Sigmoid colon (tissue), 7 donors: ENCODE measurements around the gene NOX4. TPM values are rescaled to one million over a fixed set of nuclear protein-coding genes. Genes with fewer than 3 reads are reported as not detected.
"Not testable (repeated sequence)": the region's sequence is repeated elsewhere in the genome, so short reads cannot be mapped to it uniquely, and the experiment has no call there.

ENCODE experiments used
- DNase-seq: peaks from one replicate; pipeline ENCODE4 v3.0.0-alpha.2; 2019
- H3K27ac ChIP-seq, 4 donors: fragments of 200-600 bp; sonication (generic); one replicate each; pipeline ENCODE4 v1.5.1; 2016 to 2019; ENCODE audit warnings: mild to moderate bottlenecking in 1 of 4
- H3K27me3 ChIP-seq, 3 donors: fragments of 200-600 bp; sonication (generic); one replicate each; pipeline ENCODE4 v1.5.1; 2019; ENCODE audit warnings: mild to moderate bottlenecking in 1 of 3
- H3K36me3 ChIP-seq, 4 donors: fragments of 200-600 bp; sonication (generic); one replicate each; pipeline ENCODE4 v1.5.1; 2016 to 2019
- H3K4me1 ChIP-seq, 4 donors: fragments of 200-600 bp; sonication (generic); one replicate each; pipeline ENCODE4 v1.5.1; 2017 to 2019
- H3K4me3 ChIP-seq, 4 donors: fragments of 200-600 bp; sonication (generic); one replicate each; pipeline ENCODE4 v1.5.1; 2017 to 2019; ENCODE audit warnings: mild to moderate bottlenecking in 2 of 4, moderate library complexity in 1 of 4
- H3K9me3 ChIP-seq, 4 donors: fragments of 200-600 bp in 3 of 4; sonication (generic) in 3 of 4; one replicate each; pipeline versions ENCODE4 v1.5.1 to v1.6.1; 2013 to 2019
- EP300 ChIP-seq, 4 donors: sonication (generic); formaldehyde crosslinking; IDR thresholded peaks; one replicate each; pipeline ENCODE4 v1.6.1; 2017; ENCODE audit warnings: antibody characterized with exemption in 4 of 4
- POLR2A ChIP-seq, 2 donors: fragments of 450-650 bp; IDR thresholded peaks; one replicate each; pipeline ENCODE4 v1.6.1; 2016; ENCODE audit warnings: antibody characterized with exemption in 2 of 2, mild to moderate bottlenecking in 2 of 2, moderate library complexity in 2 of 2
- POLR2AphosphoS5 ChIP-seq, 4 donors: sonication (generic); formaldehyde crosslinking; IDR thresholded peaks; one replicate each; pipeline ENCODE4 v1.6.1; 2017; ENCODE audit warnings: antibody characterized with exemption in 4 of 4
- WGBS, 2 donors: extraction: QIAGEN DNeasy Blood & Tissue Kit; methylation state at CpG; one replicate each; pipeline ENCODE4 v1.1.7; 2013; 5-methylcytosine and 5-hydroxymethylcytosine counted together
- intact Hi-C: fragments of 100-400 bp; cut with DNase I; formaldehyde crosslinking; loops from one replicate; pipeline ENCODE4 v1.15.1; 2023
- polyA plus RNA-seq, 3 donors: library from polyadenylated mRNA; stranded (reverse); fragments of 200-250 nt; gene quantifications; one replicate each; pipeline ENCODE4 v1.2.3, GENCODE V29; 2013
- total RNA-seq, 4 donors: library from RNA; depleted of rRNA; stranded (reverse); fragments of >200 nt; gene quantifications; one replicate each; pipeline ENCODE4 v1.1.0, GENCODE V29; 2016
- TF ChIP-seq, protein P1 (sequence below), 4 experiments: fragments of 450-650 bp in 3 of 4; fragments of 200-600 bp in 1 of 4; IDR thresholded peaks; one replicate each; pipeline ENCODE4 v1.5.1; 2016 to 2019; ENCODE audit warnings: antibody characterized with exemption in 4 of 4, mild to moderate bottlenecking in 3 of 4, moderate library complexity in 2 of 4
- donor health status: healthy with polysubstance abuse.
- donor health status: Bipolar disorder and iron deficiency.
- donor health status: healthy.

NOX4 gene
- total and polyA plus RNA-seq, 7 donors: under 0.01 to 36.3 (median 10.9) TPM; not detected in 1

GRCh38 chr11:89293965-89294679 is 197.1 kb downstream of the NOX4 start:
- 39 to 83% methylated on average over 18 of the region's 18 CpGs for WGBS, 2 donors
- intact Hi-C loops: no loop called here

GRCh38 chr11:89288004-89288403 is 203.2 kb downstream of the NOX4 start:
- 94 to 96% methylated on average over 3 of the region's 3 CpGs for WGBS, 2 donors
- H3K9me3 ChIP-seq, DNase-seq, H3K36me3 ChIP-seq, H3K4me3 ChIP-seq, H3K27ac ChIP-seq, intact Hi-C loops, H3K4me1 ChIP-seq, H3K27me3 ChIP-seq: not testable (repeated sequence)

More at GRCh38 chr11:89293965-89294679, 197.1 kb downstream of the NOX4 start:
- Histone ChIP-seq H3K4me3 (no peak overlapping the region), H3K27me3 (no peaks in the 10 kb centered on the region), H3K4me1 (no peaks in the 10 kb centered on the region), H3K27ac (no peak overlapping the region), H3K9me3 (no peaks in the 10 kb centered on the region), H3K36me3 (no peaks in the 10 kb centered on the region)
- peak; percentile 53 for DNase-seq
- TF ChIP-seq POLR2A (IDR thresholded peaks at IDR 0.05): no peak
- TF ChIP-seq POLR2AphosphoS5 (IDR thresholded peaks at IDR 0.05): no peak
- TF ChIP-seq EP300 (IDR thresholded peaks at IDR 0.05): no peak
- TF ChIP-seq, protein P1, sequence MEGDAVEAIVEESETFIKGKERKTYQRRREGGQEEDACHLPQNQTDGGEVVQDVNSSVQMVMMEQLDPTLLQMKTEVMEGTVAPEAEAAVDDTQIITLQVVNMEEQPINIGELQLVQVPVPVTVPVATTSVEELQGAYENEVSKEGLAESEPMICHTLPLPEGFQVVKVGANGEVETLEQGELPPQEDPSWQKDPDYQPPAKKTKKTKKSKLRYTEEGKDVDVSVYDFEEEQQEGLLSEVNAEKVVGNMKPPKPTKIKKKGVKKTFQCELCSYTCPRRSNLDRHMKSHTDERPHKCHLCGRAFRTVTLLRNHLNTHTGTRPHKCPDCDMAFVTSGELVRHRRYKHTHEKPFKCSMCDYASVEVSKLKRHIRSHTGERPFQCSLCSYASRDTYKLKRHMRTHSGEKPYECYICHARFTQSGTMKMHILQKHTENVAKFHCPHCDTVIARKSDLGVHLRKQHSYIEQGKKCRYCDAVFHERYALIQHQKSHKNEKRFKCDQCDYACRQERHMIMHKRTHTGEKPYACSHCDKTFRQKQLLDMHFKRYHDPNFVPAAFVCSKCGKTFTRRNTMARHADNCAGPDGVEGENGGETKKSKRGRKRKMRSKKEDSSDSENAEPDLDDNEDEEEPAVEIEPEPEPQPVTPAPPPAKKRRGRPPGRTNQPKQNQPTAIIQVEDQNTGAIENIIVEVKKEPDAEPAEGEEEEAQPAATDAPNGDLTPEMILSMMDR (IDR thresholded peaks at IDR 0.05): no peak

DNA sequence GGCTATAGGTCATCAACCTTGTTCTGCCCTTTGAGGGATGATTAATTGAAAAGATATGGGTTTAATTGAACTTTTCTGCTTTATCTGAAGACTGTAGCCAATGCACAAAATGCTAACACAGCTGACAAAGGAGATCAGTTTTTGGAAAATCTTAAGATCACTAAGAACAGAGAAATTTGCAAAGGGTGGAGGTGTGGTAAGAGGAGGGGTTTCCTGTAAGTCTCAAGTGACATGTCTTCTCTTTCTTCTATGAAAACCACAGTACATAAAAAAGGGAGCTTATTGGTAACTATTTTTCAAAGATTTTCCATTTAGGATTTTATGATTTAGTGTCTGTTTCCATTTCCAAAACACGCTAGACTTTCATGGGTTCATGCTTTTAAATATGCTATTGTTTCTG is 204.6 kb downstream of the NOX4 start:
- DNase-seq, H3K4me3 ChIP-seq, H3K27ac ChIP-seq, H3K27me3 ChIP-seq, H3K4me1 ChIP-seq, H3K36me3 ChIP-seq, intact Hi-C loops, H3K9me3 ChIP-seq: not testable (repeated sequence)
- 83 to 85% methylated on average over 1 of the region's 1 CpG for WGBS, 2 donors

GRCh38 chr11:89281032-89281677 is 210.0 kb downstream of the NOX4 start:
- H3K9me3 ChIP-seq, intact Hi-C loops, H3K4me1 ChIP-seq, H3K27ac ChIP-seq, DNase-seq, H3K36me3 ChIP-seq, H3K4me3 ChIP-seq, H3K27me3 ChIP-seq: not testable (repeated sequence)
- WGBS, 2 donors: 78 to 82% methylated on average over 3 of the region's 3 CpGs

GRCh38 chr11:89279176-89279575 is 212.0 kb downstream of the NOX4 start:
- no peak for DNase-seq
- WGBS, 2 donors: 13 to 64% methylated on average over 1 of the region's 1 CpG
- H3K4me3 ChIP-seq: no peak overlapping the region
- H3K27ac ChIP-seq: no peak overlapping the region
- TF ChIP-seq EP300 (IDR thresholded peaks at IDR 0.05) (no peak), POLR2AphosphoS5 (IDR thresholded peaks at IDR 0.05) (no peak), POLR2A (IDR thresholded peaks at IDR 0.05) (no peak)
- TF ChIP-seq, protein P1 (IDR thresholded peaks at IDR 0.05): no peak
- intact Hi-C loops: no loop called here
- no peaks in the 10 kb centered on the region for H3K36me3 ChIP-seq
- no peaks in the 10 kb centered on the region for H3K4me1 ChIP-seq
- no peaks in the 10 kb centered on the region for H3K27me3 ChIP-seq
- H3K9me3 ChIP-seq: no peaks in the 10 kb centered on the region

DNA sequence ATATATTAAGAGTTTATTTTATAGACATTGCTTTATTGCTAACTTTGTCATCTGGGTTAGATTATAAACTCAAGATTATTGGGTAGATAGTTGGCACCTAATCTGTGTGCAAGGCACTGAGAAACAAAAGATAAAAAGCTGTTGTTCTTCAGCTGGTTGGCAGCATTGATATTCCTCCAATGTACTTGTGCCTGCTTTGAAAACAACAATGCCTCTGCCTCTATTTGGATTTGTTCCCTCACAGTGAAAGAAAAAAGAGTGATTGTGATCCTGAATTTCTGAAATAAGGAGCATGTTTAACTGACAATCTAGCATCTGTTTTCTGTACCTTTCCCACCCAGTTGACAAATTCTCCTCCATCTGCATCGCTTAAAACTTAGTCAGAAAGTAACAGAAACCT is 215.2 kb downstream of the NOX4 start:
- TF ChIP-seq POLR2A (IDR thresholded peaks at IDR 0.05) (no peak), EP300 (IDR thresholded peaks at IDR 0.05) (no peak), POLR2AphosphoS5 (IDR thresholded peaks at IDR 0.05) (no peak)
- TF ChIP-seq, protein P1 (IDR thresholded peaks at IDR 0.05): no peak
- H3K4me3 ChIP-seq: no peak overlapping the region
- no peaks in the 10 kb centered on the region for H3K36me3 ChIP-seq
- no peak overlapping the region for H3K27ac ChIP-seq
- WGBS, 2 donors: 51 to 81% methylated on average over 1 of the region's 1 CpG
- intact Hi-C loops: no loop called here
- no peak for DNase-seq
- H3K27me3 ChIP-seq: no peaks in the 10 kb centered on the region
- no peaks in the 10 kb centered on the region for H3K9me3 ChIP-seq
- no peaks in the 10 kb centered on the region for H3K4me1 ChIP-seq

Other genes starting within 250 kb of the NOX4 start
- not detected for gene TRIM77, start 218.9 kb upstream of the NOX4 start, total RNA-seq
- not detected for gene TRIM77, start 218.9 kb upstream of the NOX4 start, polyA plus RNA-seq